GM18499 (cell line): Measurements from ENCODE around the gene TBXA2R.
"Not testable (repeated sequence)": the region's sequence is repeated elsewhere in the genome, so short reads cannot be mapped to it uniquely, and the experiment has no call there.

Source experiments
- ATAC-seq: cut with Tn5 transposase; IDR thresholded peaks from one replicate; pipeline ENCODE4 v1.9.1; 2021; ENCODE audit warnings: moderate number of reproducible peaks; ENCODE audit not compliant: insufficient read depth, unreplicated experiment

Gene TBXA2R

DNA sequence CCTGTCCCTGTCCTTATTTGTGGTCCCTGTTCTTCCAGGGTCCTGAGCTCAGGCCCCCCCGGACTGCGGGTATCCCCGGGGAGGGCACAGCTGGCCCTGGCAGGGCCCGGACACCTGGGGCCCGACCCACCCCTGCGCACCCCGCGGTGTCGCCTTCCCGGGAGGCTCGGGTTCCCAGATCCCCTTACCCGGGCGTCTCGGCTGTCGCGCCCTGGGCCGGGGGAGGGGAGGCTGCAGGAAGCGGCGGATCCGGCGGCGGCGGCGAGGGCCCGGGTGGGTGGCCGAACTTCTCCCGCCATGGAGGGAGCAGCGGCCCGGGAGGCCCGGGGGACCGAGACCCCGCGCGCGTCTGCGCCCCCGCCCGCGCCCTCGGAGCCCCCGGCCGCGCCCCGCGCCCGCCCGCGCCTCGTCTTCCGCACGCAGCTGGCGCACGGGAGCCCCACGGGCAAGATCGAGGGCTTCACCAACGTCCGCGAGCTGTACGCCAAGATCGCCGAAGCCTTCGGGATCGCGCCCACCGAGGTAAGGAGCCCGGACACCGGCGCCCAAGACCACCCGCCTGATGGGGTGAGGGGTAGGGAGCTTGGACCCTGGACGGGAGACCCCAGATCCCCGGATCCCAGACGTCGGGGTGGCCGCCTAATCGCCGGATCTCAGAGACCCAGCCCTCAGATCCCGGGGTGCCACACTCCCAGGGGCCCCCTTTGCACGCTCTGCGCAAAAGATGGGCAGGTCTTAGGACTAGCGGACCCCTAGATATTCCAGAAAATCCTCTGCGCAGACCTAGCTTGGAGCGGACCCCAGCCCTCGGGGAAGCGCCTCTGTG is 21.2 kb downstream of the TBXA2R start, which contains the start of gene GIPC3:
Gene GIPC3 (plus strand): TSS at position 178 of the 826 bp plus-strand sequence. CDS start 120 bp downstream, at position 298.
- ATAC-seq: no peak

DNA sequence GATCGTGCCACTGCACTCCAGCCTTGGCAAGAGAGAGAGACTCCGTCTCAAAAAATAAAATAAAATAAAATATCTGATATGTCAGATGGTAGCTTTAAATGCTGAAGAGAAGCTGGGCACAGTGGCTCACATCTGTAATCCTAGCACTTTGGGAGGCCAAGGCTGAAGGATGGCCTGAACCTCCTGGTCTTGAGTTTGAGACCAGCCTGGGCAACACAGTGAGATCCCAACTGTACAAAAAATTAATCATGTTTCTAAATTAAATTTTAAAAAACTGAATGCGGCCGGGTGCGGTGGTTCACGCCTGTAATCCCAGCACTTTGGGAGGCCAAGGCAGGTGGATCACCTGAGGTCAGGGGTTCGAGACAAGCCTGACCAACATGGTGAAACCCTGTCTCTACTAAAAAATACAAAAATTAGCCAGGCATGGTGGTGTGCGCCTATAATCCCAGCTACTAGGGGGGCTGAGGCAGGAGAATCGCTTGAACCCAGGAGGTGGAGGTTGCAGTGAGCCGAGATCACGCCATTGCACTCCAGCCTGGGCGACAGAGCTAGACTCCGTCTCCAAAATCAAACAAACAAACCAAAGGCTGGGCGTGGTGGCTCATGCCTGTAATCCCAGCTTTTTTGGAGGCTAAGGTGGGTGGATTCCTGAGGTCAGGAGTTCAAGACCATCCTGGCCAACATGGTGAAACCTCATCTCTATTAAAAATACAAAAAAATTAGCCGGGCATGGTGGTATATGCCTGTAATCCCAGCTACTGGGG is 22.5 kb downstream of the TBXA2R start:
- not testable (repeated sequence) for ATAC-seq

DNA sequence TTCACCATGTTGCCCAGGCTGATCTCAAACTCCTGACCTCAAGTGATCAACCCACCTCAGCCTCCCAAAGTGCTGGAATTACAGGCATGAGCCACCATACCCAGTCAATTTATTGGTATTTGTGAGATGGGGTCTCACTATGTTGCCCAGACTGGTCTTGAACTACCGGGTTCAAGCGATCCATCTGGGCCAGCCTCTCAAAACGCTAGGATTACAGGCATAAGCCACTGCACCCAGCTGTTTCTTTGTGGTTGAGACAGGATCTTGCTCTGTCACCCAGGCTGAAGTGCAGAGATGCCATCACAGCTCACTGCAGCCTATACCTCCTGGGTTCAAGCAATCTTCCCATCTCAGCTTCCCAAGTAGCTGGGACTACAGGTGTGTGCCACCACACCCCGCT is 24.9 kb downstream of the TBXA2R start:
- ATAC-seq: not testable (repeated sequence)

DNA sequence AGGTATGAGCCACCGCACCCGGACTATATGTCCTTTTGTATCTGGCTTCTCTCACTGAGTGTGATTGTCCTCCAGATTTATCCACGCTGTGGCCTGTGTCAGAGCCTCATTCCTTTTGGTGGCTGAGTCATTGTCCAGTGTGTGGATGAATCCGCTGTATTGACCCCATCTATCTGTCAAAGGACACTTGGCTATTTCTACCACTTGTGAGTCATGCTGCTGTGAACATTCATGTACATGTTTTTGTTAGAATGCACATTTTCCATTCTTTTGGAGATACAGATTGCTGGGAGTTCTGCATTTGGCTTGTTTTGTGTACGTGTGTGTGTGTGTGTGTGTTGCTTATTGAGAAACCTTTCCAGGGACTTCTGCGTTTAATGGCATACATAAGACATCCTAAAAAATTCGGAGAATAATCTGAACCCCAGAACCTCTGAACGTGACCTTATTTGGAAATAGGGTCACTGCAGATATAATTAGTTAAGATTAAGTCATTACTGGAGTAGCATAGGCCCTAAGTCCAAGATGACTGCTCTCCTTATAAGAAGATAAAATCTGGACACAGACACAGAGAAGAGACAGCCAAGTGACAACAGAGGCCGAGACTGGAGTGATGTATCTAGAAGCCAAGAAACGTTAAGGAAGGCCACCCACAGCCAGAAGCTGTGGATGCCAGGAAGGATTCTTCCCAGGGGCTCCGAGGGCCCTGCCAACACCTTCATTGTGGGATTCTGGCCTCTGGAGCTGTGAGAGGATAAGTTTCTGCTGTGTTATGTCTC is 26.3 kb downstream of the TBXA2R start:
- no peak for ATAC-seq

DNA sequence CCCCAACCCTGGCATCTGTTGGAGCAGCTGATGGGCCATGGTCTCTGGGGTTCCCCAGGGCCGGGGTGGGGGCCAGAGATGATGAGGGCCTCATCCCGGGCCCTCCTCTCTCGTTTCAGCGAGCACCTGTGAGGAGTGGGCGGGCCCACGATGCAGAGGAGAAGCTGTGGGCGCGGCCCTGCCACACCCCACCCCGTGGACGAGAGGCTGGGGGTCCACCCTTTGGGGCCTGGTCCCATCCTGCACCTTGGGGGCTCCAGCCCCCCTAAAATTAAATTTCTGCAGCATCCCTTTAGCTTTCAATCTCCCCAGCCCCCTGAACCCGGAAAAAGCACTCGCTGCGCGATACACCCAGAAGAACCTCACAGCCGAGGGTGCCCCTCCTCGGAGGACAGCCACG is 28.3 kb downstream of the TBXA2R start:
- no peak for ATAC-seq

DNA sequence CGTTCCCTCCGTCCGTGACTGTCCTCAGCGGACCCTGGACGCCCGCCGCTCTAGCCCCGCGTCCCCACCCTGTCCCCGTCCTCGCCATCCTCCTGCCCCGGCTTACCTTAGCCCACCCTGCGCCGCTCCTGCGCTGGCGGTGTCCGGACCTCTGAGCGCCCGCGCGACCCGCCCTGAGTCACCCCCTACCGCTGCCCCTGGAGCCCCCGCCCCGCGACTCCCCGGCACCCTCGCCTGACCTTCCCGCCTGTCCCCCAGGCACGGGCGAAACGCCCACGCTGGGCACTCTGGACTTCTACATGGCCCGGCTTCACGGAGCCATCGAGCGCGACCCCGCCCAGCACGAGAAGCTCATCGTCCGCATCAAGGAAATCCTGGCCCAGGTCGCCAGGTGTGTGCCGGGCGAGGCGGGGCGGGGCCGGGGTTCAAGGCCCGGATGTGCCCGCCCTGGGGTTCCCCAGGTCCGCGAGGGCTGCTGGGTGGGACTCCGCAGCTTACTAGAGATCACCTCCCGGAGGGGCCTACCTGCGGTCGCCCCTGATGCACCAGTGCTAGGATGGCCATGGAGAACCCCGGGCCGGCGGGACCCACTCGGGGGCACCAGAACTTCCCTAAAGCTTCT is 28.8 kb downstream of the TBXA2R start:
- no peak for ATAC-seq

DNA sequence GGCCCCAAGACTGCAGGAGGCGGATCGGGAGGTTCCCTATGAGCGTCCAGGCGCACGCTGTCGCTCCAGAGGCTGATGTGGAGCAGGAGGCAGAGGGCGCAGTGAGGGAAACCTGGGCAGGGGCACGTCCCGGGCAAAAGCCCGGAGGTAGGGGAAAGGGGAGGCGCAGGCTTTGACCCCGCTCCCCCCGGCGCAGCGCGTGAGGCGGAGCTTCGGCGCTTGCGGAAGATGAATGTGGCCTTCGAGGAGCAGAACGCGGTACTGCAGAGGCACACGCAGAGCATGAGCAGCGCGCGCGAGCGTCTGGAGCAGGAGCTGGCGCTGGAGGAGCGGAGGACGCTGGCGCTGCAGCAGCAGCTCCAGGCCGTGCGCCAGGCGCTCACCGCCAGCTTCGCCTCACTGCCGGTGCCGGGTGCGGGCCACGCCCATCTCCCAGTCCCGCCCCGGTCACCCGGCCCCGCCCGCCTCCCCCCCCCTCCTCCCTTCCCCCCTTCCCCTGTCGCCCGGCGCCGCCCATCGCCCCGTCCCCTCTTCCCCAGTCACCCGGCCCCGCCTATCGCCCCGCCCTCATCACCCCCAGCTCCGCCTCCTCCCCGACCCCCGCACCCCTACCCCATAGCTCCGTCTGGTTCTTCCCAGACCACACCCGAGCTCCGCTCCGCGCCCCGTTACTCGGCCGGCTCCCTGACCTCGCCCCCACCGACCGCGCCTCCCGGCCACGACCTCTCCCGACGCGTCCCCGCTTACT is 29.8 kb downstream of the TBXA2R start:
- ATAC-seq: no peak

DNA sequence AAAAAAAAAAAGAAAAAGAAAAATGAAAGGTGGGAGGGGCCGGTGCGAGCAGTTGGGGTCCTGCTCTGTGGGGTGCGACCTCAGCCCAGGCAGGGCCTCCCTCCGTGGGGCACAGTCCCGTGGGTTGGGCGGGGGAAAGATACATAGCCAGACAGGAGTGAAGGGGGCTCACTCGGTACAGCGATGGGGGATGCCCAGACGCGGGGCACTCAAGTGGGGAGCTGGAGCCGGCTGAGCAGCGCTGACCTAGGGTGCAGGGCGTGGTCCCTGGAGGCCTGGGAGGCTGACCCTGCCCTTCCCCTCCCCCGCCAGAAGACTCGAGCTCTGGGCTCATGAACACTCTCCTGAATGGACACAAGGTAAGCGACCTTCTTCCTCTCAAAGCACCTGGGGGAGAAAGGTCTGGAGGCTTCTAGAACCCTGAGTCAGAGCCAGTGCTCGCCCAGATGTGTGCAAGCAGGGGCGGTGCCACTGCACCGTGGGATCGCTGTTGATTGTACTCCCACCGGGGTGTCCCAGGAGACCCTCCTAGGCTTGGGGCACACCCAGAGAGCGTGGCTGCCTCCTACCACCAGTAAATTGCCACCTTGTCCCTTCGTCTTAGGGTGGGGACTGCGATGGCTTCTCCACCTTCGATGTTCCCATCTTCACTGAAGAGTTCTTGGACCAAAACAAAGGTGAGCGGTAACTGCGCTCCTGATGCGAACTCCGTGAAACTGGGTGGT is 30.6 kb downstream of the TBXA2R start:
- ATAC-seq: no peak

DNA sequence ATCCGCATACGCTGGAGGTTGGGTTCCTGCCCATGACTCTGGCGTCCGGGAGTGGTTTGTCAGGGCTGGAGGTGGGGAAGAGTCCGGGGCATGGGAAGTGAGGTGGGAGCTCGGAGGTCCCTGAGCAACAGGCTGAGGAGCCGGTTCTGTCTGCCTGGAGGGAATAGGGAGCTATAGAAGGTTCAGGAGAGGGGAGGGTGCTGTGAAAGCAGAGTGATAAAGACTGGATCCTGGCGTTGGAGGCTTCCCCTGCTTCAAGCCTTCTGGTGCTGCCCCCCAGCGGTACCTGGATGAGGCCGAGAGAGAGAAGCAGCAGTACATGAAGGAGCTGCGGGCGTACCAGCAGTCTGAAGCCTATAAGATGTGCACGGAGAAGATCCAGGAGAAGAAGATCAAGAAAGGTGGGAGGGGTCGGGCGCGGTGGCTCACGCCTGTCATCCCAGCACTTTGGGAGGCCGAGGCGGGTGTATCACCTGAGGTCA is 31.4 kb downstream of the TBXA2R start:
- no peak for ATAC-seq

DNA sequence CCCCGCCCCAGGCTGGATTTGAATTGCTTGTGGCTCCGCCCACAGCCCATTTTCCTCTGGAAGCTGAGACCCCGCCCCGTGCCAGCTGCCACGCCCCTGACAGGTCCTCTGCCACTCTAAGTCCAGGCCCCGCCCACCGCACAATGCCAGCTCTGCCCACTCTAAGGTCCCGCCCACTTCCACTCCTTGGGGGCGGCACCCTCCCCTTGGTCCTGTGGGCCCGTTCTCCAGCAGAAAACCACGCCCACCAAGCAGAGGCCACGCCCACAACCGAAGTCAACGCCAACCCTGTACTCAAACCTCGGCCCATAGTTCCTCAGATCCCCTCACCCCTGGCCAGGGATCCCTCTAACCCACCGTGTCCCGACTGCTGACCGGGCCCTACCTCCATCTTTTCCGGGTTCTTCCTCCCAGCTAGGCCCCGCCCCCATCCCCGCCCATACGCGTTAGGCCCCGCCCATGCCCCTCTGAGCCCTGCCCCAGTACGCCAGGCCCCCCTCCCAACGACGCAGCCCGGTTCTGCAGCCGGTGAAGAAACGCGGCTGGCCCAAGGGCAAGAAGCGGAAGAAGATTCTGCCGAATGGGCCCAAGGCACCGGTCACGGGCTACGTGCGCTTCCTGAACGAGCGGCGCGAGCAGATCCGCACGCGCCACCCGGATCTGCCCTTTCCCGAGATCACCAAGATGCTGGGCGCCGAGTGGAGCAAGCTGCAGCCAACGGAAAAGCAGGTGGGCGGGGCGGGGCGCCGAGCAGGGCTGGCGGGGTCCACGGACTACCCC is 32.6 kb downstream of the TBXA2R start:
- no peak for ATAC-seq

DNA sequence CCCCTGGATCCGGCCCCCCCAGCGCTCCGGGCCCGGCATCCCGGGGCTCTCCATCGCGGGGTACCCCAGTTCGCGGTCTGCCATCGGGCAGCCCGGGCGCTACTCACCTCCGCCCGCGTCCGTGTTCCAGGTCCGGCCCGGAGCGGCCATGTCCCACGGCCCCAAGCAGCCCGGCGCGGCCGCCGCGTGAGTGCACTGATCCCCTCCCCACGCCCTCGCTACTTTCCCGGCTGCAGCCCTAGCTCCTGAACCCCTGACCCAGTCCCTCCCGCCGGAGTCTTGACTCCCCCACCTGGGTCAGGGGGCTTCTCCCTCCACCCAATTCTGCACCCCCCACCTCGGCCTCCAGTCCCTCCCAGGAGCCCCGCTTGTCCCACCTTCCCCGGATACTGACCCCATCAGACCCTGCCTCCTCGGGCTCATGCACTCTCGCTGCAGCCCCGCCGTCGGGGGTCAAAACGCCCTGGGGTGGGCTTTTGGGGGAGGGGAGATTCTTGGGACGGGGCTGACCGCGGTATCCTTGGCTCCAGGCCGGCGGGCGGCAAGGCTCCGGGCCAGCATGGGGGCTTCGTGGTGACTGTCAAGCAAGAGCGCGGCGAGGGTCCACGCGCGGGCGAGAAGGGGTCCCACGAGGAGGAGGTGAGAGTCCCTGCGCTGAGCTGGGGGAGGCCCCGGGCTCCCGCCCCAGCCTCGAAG is 33.4 kb downstream of the TBXA2R start:
- no peak for ATAC-seq

DNA sequence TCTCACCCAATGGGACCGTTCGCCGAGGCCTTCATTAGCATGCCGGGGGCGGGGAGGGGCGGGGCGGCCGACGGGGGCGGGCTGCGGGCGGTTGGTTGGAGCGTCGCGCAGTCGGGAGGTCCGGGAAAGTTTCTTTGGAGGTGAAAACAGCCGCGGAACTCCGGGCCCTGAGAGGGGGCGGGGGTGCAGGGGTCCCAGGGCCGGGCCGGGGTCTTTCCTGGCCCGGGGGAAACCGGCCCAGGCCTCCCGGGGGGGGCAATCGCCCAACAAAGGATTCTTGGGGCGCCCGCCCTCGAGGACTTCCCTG is 33.9 kb downstream of the TBXA2R start, which contains the start of gene HMG20B:
Gene HMG20B (plus strand): TSS at position 90 of the 307 bp plus-strand sequence. CDS start 366 bp downstream, outside the sequence.
- no peak for ATAC-seq

DNA sequence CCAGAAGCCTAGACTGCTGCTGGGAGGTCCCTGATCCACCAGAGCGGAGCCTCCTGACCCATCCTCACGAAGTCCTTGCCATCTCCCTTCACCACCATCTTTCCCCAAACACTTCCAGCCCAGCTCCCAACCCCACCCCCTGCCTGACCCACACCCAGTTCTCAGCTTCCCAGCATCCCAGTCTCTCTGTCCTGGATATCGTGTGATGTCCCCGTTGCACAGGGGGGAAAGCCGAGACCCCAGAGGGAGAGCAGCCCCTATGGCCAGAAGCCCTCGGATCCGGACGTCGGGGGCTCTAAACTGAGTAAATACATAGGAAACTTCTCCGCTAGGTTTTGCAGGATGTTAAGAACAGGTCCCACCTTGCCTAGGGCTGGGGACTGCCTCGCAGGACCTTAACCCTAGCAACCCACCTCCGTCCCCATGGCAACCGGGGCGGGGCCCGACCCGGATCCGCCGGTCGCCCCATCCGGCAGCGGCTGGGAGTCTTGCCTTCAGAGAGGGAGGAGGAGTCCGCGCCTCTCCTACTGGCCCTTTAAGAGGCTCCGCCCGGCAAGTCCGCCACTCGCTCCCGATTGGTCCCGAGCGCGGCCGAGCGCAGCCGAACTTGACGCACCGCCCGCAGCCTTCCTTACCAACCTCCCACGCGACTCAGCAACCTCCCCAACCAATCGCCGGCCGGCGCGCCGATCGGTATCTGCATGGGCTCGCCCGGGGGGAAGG is 34.4 kb downstream of the TBXA2R start:
- peak; percentile 76 for ATAC-seq

DNA sequence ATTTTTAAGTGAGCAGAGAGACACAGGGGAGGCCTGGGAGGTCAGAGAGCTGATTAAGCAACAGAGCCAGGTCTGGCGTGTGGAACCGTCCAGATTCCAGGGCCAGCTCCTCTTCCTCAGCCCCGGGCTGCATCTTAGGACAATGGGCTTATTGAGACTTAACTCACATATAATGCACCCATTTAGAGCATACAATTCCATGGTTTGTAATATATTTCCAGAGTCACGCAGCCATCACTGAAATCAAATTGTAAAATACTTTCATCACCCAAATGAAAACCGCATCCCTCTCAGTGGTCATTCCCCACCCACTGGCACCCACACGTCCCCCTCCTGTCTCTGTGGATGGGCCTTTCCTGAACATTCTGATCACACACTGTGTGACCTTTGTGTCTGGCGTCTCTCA is 36.1 kb downstream of the TBXA2R start:
- no peak for ATAC-seq

DNA sequence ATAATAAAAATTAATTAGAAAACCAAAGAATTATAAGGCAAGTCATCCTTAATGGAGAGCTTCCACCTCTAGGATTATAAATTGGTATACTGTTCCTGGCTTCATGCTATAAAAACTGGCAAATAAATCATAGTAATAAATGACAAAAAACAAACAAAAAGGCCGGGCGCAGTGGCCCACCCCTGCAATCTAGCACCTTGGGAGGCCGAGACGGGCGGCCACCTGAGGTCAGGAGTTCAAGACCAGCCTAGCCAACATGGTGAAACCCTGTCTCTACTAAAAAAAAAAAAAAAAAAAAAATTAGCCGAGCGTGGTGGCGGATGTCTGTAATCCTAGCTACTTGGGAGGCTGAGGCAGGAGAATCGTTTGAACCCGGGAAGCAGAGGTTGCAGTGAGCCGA is 36.6 kb downstream of the TBXA2R start:
- ATAC-seq: not testable (repeated sequence)

DNA sequence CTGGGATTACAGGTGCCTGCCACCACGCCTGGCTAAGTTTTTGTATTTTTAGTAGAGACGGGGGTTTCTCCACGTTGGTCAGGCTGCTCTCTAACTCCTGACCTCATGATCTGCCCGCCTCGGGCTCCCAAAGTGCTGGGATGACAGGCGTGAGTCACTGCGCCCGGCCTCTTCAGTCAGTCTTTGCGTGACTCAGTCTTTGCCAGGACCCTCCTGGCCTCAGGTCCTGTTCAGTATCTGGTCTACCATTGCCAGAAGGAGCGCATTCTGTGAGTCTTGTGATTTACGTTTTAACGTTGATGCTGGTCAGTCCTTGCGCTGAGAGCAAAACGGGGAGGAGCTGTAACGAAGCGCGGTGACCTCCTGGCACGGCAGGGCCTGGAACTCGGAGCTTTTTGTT is 41.5 kb downstream of the TBXA2R start:
- no peak for ATAC-seq
